ENCODE data around the gene ELN. TPM values are rescaled to one million over a fixed set of nuclear protein-coding genes. Genes with fewer than 3 reads are reported as not detected.
A peak's percentile ranks its signal among the peaks of the same experiment; 100 is the strongest.

Gene ELN
- total and polyA plus RNA-seq, 11 donors, result 17.4 to 81.1 (median 42.8) TPM

DNA sequence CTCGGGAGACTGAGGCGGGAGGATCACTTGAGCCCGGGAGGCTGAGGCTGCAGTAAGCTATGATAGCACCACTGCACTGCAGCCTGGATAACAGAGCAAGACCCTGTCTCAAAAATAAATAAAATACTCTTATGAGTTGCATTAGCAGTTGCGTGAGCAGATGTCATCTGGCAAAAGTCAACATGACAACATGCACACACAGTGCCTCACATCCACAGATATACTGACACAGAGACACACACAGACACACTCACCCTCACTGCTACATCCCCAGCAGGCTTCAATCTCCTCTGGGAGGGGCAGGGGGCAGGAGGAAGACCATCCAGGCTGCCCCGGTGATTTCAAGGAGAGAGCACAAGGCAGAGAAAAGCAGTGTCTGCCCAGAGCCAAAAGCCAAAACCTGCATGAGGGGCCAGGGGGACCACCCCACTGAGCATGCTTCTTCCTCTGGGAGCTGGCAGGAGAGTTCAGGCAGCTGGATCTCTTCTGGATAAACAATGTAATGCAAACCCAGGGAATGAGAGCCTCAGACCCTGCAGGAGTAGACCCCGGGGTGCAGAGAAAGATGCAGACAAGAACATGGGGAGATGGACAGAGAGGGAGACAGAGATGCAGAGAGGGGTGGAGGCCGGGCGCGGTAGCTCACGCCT, 9.6 kb upstream of the ELN start:
- 79 to 89% (median 82%) methylated on average over 10 of the region's 10 CpGs for WGBS, 4 donors
- no peak overlapping the region for H3K27ac ChIP-seq
- intact Hi-C loops (cut with DNase I), result no loop called here
- H3K4me3 ChIP-seq, result no peak overlapping the region
- peaks cover 0 to 15% (median 0%) of the 10 kb centered on the region in 9 donors for H3K27me3 ChIP-seq
- no peaks in the 10 kb centered on the region for H3K36me3 ChIP-seq
- TF ChIP-seq POLR2A (IDR thresholded peaks at IDR 0.05) (no peak), CTCF (IDR thresholded peaks at IDR 0.05) (no peak)
- peaks cover 0 to 25% (median 12%) of the 10 kb centered on the region in 12 donors for H3K4me1 ChIP-seq
- DNase-seq, result peak in 1 of 5 donors; percentile 14
- no peaks in the 10 kb centered on the region for H3K9me3 ChIP-seq
- no peak for ATAC-seq

DNA sequence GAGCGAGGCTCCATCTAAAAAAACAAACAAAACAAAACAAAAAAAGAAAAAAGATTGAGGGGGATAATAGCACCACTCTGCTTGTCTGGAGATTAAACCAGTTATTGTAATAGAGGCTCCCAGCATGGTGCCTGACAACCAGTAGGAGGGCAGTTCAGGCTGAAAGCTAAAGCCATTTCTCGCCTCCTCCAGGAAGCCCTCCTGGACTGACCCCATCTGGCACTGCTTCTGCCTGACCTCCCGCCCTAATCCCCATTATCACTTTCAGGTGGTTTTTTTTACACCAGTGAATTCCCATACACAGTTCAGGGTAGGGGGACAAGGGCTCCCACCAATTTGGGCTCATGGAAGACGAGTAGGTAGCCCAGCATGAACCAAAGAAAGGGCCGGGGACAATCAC, 8.8 kb upstream of the ELN start:
- no peak overlapping the region for H3K27ac ChIP-seq
- H3K36me3 ChIP-seq, result no peaks in the 10 kb centered on the region
- H3K9me3 ChIP-seq, result no peaks in the 10 kb centered on the region
- TF ChIP-seq POLR2A (IDR thresholded peaks at IDR 0.05) (no peak), CTCF (IDR thresholded peaks at IDR 0.05) (no peak)
- 77 to 86% (median 83%) methylated on average over 5 of the region's 5 CpGs for WGBS, 4 donors
- no peak for ATAC-seq
- peaks cover 0 to 27% (median 16%) of the 10 kb centered on the region in 12 donors for H3K4me1 ChIP-seq
- peaks cover 0 to 22% (median 0%) of the 10 kb centered on the region in 9 donors for H3K27me3 ChIP-seq
- intact Hi-C loops (cut with DNase I), result no loop called here
- H3K4me3 ChIP-seq, result no peak overlapping the region
- no peak for DNase-seq

GRCh38 chr7:74020390-74020789, 7.6 kb upstream of the ELN start:
- no peaks in the 10 kb centered on the region for H3K36me3 ChIP-seq
- DNase-seq (no peak), ATAC-seq (no peak)
- no peak overlapping the region for H3K4me3 ChIP-seq
- no peaks in the 10 kb centered on the region for H3K9me3 ChIP-seq
- TF ChIP-seq POLR2A (IDR thresholded peaks at IDR 0.05) (no peak), CTCF (IDR thresholded peaks at IDR 0.05) (no peak)
- H3K27ac ChIP-seq, result no peak overlapping the region
- peaks cover 0 to 26% (median 16%) of the 10 kb centered on the region in 12 donors for H3K4me1 ChIP-seq
- peaks cover 0 to 34% (median 5%) of the 10 kb centered on the region in 9 donors for H3K27me3 ChIP-seq
- 93 to 96% (median 94%) methylated on average over 9 of the region's 9 CpGs for WGBS, 4 donors
- intact Hi-C loops (cut with DNase I), result loop anchor here in 1 of 10 donors (10.0 kb wide), 1 partner anchor 46 kb away; no protein-coding TSS in a partner anchor

- intact Hi-C loops (cut with DNase I), result loop anchor here in 1 of 10 donors (10.0 kb wide), 1 partner anchor 47 kb away; no protein-coding TSS in a partner anchor
- no peak for ATAC-seq
- peaks cover 0 to 36% (median 5%) of the 10 kb centered on the region in 9 donors for H3K27me3 ChIP-seq
- no peak overlapping the region for H3K4me3 ChIP-seq
- TF ChIP-seq CTCF (IDR thresholded peaks at IDR 0.05) (no peak), POLR2A (IDR thresholded peaks at IDR 0.05) (no peak)
- no peaks in the 10 kb centered on the region for H3K9me3 ChIP-seq
- H3K4me1 ChIP-seq, result peaks cover 0 to 32% (median 21%) of the 10 kb centered on the region in 12 donors
- H3K27ac ChIP-seq, result no peak overlapping the region
- no peak for DNase-seq
- no peaks in the 10 kb centered on the region for H3K36me3 ChIP-seq
- WGBS, 4 donors, result 51 to 60% (median 55%) methylated on average over 16 to 26 of the region's 26 CpGs
These were observed 6.2 kb upstream of the ELN start for GRCh38 chr7:74021546-74022320.
